HG03060 (cell line): ENCODE results near the gene E4F1.
"Not testable (repeated sequence)": the region's sequence is repeated elsewhere in the genome, so short reads cannot be mapped to it uniquely, and the experiment has no call there.

Experiments used
- ATAC-seq: cut with Tn5 transposase; IDR thresholded peaks from one replicate; pipeline ENCODE4 v1.9.1; 2021; ENCODE audit warnings: low read depth, moderate number of reproducible peaks; ENCODE audit not compliant: unreplicated experiment

Gene E4F1

GRCh38 chr16:2188395-2188794 is 35.0 kb upstream of the E4F1 start:
- no peak for ATAC-seq

DNA sequence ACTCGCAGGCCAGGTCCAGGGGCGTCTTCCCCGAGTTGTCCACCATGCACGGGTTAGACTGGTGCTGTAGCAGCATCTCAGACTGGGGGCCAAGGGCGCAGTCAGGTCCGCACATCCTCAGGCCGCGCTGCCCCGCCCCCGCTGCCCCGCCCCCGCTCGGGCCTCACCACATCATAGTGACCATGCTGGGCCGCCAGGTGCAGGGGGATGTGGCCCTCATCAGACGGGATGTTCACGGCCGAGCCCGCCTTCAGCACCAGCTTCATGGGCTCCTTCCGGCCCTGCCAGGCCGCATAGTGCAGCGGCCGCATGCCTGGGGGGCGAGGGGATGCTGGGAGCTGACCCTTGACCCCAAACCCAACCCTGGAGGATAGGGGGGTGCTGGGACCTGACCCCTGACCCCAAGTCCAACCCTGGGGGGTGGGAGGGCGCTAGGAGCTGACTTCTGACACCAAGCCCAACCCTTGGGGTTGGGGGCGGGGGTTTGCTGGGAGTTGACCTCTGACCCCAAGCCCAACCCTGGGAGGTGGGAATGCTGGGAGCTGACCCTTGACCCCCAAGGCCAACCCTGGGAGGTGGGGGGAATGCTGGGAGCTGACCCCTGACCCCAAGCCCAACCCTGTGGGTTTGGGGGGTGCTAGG is 34.0 kb upstream of the E4F1 start:
- no peak for ATAC-seq

DNA sequence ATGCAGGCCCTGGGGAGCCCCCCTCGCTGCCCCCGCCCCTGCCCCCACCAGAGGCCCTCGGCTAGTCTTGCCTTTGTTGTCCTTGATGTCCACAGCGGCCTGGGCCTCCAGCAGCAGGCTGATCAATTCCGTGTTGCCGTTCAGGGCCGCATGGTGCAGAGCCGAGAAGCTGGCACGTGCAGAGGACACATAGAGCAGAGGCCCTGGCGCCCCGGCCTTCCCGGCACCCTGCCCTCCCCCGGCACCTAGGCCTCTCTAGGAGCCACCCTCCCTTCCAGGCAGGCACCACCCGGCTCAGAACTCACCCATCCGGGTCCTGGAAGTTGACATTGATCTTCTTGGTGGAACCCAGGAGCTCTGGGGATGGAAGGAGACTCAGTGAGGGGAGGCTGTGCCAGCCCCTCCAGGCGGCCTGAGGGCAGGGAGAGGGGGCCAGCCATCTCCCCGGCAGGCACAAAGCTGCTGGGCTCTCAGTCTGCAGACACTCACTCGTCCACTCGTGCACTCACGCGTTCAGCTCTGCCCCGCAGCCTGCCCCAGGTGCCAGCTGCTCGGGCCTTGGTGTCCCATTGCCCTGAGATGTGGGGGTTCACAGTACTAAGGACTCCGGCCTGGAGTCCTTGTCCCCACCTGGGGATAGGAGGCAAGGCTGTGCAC is 33.3 kb upstream of the E4F1 start:
- no peak for ATAC-seq

GRCh38 chr16:2190659-2191445 is 32.5 kb upstream of the E4F1 start:
- ATAC-seq: no peak

- no peak for ATAC-seq
Measured at GRCh38 chr16:2191446-2191706, 32.0 kb upstream of the E4F1 start.

GRCh38 chr16:2194166-2194834 is 29.1 kb upstream of the E4F1 start:
- ATAC-seq: no peak

- no peak for ATAC-seq
Measured at GRCh38 chr16:2194852-2195321, 28.5 kb upstream of the E4F1 start.

DNA sequence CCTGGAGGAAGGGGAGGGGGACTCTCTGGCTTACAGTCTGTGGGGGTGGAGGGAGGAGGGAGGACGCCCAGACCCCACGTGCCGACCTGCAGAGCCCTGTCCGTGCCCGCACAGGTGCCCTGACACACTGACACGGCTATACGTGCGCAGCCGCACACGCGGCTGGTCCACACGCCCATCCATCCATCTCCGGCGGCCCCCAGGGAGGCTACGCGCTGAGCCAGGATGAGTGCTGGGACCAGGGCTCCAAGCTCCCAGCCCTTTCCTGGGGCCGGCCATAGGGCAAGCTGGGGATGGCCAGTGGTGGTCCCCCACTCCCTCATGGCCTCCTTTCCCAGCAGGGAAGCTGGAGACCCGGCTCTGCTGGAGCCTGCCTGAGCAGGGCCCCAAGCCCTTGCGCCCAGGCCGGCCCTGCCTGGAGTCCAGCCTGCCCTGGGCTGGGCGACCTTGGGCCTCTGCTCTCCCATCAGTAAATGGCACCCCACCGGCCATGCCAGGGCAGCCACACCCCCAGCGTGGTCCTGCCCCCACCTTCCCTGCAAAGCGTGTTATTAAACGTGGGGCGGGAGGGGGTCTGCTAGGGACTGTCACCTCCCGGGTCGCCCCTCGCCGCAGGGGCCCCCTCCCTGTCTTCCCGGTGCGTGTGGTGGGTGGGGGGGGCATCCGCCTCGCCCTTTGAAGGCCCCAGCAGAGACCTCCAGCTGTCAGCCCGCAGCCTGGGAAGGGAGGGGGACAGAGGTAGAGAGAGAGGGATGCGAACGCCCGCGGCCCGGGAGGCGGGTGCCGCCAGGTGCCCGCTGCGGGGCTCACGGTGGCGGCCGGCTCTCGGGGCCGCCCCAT is 27.8 kb upstream of the E4F1 start:
- no peak for ATAC-seq

DNA sequence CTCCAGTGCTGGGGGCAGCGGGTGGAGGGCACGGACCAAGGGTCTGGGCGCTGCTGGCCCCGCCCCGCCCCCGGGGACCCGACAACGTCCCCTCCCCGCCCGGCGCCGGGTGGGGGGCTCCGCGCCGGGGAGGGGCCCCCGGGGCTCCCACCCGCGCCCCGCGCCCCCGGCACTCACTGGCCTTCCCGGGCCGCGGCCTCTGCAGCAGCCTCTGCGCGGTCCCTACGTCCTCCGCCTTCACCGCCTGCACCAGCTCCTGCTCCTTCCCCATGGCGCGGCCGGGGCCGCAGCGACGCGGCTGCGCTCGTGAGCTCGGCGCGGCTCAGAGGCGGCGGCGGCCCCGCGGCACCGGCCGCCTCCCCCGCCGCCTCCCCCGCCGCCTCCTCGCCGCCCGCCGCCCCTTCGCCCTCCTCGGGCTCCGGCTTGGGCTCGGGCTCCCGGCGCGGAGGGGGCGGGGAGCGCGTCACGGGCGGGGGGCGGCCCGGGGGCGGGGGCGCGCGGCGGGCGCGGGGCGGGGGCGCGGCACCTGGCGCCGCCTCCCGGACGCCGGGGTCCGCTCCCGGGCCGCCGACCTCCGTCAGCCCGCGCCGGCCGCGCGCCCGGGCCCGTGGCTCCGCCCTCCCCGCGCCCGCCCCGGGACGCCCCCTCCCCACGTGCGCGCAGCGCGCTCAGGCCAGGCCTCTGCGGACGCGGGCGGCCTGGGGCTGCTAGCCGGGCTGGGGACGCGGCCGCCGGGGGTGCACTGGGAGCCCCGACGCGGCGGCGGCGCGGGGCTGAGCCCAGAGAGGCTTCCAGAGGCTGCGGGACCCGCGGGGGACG is 27.0 kb upstream of the E4F1 start, which contains the start of gene CASKIN1:
TSS of gene CASKIN1 (minus strand) at position 444 of the 819 bp plus-strand sequence. CDS start at position 271, 173 bp downstream.
- no peak for ATAC-seq

DNA sequence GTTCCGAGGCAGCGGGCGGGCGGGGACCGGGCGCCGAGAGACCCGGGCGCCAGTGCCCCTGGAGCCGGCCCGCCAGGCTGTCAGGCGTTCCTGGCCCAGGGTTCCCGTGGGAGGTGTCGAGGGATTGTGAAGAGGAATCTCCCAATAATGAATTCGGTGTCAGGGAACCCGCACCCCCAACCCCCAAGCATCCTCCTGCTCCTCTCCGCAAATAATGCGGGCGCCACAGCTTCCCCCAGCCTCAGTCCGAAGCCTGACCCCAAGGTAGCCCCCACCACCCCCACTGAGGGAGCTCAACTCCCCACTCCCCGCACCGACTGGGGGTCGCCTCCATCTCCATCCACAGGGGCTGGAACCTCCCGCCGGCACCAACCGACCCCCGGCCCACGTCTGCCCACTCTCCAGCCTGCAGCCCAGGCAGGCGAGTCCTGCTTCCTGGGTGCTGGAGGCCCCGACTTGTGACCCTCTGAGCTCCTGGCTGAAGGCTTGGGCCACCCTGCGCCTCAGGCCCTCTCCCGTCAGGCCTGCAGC is 26.3 kb upstream of the E4F1 start:
- no peak for ATAC-seq

- ATAC-seq: no peak
Measured at GRCh38 chr16:2197765-2198164, 25.6 kb upstream of the E4F1 start.

DNA sequence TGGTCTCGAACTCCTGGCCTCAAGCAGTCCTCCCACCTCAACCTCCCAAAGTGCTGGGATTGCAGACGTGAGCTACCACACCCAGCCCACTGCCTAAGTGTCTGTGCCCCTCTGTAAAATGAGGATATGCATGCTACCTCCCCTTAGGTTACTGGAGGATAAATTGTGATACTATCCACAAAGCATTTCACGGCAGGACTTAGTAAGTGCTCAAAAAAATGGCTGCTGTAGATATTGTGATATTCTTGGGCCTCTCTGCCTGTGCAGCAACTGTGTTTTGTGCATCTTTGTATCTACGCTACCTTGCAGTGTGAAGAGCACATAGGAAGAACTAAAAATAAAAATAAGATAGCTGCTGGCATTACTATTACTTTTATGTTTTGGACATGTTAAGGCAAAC is 25.1 kb upstream of the E4F1 start:
- ATAC-seq: no peak

DNA sequence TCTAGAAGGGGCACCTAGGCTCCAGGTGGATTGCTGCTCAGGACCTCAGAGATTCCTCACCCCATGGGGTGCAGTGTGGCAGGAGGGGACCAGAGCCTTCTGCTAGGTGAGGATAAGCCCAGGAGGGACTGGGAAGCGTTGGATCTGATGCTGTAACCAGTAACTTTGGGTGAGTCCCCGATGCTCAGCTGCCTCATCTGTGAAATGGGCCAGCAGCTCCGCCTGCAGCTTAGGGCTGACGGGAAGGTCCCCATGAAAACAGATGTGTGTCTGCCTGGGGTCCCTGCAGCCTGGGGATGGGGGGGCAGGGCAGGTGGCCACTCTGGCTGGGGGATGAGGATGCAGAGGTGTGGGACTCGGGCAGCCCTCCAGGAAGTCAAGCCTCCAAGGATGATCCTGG is 24.3 kb upstream of the E4F1 start:
- ATAC-seq: no peak

GRCh38 chr16:2199621-2200139 is 23.7 kb upstream of the E4F1 start:
- ATAC-seq: no peak

DNA sequence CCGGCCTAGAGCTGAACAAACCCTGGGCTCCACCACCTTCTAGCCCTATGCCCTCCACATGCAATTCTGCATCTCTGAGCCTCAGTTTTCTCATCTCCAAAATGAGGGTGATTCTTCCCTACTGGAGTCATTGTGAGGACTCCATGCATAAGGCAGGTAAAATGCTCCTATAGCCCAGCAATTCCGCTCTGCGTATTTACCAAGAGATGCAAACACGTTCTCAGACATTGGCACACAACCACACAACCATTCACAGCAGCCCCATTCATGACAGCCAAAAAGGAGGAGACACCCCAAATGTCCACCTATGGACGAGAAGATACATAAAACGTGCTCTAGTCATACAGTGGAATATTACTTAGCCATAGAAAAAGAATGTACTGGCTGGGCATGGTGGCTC is 23.1 kb upstream of the E4F1 start:
- no peak for ATAC-seq

DNA sequence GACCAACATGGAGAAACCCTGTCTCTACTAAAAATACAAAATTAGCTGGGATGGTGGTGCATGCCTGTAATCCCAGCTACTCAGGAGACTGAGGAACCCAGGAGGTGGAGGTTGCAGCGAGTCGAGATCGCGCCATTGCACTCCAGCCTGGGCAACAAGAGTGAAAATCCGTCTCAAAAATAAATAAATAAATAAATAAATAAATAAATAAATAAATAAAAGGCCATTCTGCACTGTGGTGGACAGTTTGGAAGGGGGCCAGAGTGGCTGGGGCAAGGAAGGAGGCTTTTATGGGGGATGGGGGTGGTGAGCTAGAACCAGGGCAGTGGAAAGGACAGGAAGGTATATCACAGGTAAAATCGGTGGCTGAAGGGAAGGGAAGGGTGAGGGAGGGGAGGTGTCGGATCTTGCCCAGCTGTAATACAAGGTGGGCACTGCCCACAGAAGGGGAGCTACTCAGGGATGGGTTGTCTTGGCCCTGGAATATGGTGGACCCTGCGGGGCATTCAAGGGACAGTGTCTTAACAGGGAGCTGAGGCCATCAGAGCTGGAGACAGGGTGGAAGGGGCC is 20.2 kb upstream of the E4F1 start:
- ATAC-seq: not testable (repeated sequence)

DNA sequence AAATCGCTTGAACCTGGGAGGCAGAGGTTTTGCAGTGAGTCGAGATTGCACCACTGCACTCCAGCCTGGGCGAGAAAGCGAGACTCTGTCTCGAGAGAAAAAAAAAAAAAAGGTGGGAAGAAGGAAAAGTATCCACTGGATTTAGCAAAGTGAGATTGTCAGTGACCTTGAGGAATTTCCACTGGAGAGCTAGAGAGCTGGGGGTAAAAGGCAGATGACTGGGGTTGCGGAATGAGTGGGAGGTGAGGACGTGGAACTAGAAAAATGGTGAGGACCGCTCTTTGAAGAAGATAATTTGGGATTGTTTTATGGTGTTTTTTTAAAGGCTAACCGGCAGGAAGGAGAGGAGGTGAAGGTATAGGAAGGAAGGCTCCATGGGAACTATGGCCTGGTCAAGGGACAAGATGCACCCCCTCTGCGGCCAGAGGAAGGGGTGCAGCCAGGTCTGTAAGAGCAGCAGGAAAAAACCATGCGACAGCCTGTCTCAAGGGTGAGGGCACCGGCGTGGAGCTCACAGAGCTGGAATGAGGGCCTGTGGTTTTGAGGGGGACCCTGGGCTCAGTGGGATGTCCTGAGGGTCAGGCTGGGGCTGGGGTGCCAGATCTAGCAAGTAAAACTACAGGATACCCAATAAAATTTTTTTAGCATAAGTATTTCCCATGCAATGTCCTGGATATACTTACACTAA is 18.8 kb upstream of the E4F1 start:
- ATAC-seq: no peak
